Posterior cingulate gyrus (tissue), 11 donors: ENCODE measurements around the gene SUPT4H1.
"Not testable (repeated sequence)": the region's sequence is repeated elsewhere in the genome, so short reads cannot be mapped to it uniquely, and the experiment has no call there.

ENCODE experiments used
- DNase-seq, 10 donors: peaks; one replicate each; pipeline versions ENCODE4 v3.0.0 to v3.0.0-alpha.2; 2020 to 2021; ENCODE audit warnings: mixed read lengths in 3 of 10
- intact Hi-C: fragments of 100-400 bp; cut with DNase I; formaldehyde crosslinking; loops from one replicate; pipeline ENCODE4 v1.15.1; 2023

The SUPT4H1 gene

DNA sequence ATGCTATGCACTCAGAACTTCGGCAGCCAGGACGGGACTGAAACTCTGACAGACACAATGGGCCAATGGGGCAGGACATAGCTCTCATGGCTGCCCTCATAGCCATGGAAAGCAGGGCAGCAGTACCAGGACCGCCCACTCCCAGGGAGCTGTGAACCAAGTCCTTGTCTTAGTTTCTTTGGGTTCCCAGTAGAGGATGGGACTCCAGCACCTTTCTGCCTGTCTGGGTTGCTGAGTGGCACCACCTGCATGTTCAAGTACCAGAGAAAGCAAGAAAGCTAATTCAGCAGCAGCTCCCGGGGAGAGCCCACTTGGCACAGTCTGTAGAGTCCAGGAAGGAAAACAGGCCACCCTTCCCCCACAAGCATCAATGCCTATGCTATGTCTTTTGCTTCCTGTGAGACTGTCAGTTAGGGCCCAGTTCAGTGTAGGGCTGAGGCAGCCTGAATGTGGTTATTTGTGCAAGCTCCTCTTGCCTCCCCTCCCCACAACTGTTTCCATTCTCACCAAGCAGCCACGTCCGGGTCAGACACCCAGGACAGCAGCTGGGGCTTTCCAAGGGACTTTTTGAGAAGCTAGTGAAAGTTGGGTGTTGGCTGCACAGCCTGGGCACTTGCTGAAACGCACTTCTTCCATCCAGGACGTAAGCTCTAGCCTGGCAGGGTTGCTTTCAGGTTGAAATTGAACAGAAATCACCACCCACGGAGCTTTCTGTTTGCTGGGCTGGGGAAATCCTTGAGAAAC is 7.8 kb downstream of the SUPT4H1 start:
- intact Hi-C loops = no loop called here
- peak in 3 of 10 donors; percentile 43 to 68 (median 62) for DNase-seq

DNA sequence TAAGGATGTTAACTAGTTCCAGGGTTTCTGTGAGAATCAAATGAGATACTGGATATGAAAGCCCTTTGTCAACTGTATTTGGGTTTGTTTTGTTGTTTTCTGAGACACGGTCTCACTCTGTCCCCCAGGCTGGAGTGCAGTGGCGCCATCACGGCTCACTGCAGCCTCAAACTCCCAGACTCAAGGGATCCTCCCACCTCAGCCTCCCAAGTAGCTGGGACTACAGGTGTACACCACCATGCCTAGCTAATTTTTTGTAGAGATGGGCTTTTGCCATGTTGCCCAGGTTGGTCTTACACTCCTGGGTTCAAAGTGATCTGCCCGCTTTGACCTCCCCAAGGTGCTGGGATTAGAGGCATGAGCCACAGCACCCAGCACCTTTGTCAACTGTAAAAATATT is 8.9 kb downstream of the SUPT4H1 start:
- intact Hi-C loops = no loop called here

DNA sequence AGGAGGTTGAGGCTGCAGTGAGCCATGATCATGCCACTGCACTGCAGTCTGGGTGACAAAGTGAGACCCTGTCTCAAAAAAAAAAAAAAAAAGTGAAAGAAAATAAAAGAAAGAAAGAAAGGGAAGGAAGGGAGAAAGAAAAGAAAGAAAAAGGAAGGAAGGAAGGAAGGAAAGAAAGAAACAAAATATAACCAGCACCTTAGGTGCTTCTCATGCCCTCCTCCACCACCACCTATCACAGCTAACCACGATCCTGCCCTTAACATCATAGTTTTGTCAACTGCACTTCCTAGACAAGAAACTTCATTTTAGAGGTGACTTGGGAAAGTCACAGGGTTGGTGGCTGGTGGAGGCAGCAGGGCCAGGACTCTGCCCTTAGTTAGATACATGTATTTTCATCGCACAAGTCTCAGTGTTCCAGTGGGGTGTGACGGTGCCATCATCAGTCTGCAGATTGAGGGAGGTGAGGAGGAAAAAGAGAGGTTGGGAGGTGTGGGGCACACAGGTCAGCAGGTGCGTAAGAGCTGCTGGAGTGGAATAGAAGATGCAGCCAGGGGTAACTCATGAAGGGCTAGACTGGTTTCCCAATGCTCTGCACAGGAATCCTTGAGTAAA is 10.0 kb downstream of the SUPT4H1 start:
- intact Hi-C loops = no loop called here

More for the DNA sequence above, 8.9 kb downstream of the SUPT4H1 start:
- peak in 2 of 10 donors; percentile 5 to 18 for DNase-seq

DNA sequence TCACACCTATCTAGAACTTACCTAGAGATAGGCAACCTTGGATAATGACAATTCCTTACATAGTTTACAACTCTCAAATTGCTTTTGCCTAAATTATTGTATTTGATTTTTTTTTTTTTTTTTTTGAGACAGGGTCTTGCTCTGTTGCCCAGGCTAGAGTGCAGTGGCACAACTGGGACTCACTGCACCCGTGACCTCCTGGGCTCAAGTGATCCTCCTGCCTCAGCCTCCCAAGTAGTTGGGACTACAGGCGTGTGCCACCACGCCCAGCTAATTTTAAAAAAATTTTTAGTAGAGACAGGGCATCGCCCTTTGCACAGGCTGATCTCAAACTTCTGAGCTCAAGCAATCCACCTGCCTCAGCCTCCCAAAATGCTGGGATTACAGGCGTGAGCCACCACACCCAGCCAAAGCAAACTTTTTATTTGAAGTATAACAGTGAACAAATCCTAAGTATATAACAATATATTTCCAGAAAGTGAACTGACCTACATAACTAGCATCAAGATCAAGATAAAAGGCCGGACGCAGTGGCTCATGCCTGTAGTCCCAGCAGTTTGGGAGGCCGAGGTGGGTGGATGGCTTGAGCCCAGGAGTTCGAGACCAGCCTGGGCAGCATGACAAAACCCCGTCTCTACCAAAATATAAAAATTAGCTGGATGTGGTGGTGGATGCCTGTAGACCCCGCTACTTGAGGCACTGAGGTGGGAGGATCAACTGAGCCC is 10.7 kb downstream of the SUPT4H1 start:
- intact Hi-C loops = not testable (repeated sequence)
- DNase-seq = peak in 3 of 10 donors; percentile 9 to 46 (median 20)

More for the DNA sequence above, 10.0 kb downstream of the SUPT4H1 start:
- peak in 1 of 10 donors; percentile 16 for DNase-seq

DNA sequence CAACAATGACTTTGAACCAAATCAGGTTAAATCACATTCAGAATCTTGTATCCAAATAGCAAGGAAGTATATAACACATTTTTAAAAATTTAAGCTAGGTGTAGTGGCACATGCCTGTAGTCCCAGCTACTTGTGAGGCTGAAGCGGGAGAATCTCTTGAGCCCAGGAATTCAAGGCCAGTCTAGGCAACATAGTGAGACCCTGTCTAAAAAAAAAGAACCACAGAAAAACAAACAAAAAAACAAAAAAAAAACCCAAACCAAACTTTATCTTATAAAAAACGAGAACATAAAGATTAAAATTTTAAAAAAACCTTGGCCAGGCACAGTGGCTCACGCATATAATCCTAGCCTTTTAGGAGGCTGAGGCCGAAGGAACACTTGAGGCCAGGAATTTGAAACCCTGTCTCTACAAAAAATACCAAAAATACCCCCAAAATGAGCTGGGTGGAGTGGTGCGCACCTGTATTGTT is 11.6 kb downstream of the SUPT4H1 start:
- intact Hi-C loops = no loop called here
- DNase-seq = no peak

DNA sequence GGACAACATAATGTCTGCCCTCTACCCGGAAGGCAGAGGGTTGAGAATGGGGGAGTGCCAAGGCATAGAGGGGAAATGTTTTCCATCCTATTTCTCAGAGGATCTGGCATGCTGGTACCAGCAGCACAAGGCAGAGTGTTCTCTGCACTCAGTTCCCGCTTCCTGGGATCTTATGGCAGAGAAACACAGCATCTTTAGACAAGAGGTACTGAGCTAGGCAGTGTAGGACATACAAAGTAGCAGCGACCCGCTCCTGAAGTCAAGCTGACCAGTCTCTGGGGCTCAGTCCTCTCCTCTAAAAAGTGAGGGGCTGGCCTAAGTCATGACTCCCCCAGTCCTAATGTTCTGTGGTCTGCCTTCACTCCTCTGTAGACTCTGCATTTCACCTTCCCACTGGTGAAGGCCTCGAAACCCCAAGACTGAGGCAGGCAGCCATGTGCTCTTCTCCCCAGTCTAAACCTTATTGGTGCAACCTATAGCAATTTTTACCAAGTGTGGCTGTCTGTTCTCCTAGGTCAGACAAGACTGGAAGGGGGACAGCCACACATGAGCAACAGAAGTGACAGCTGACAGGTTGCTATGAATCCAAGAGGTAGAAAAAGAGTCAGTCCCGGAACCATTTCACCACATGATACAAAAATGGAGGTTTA is 12.1 kb downstream of the SUPT4H1 start:
- peak in 2 of 10 donors; percentile 6 to 30 for DNase-seq
- intact Hi-C loops = no loop called here

DNA sequence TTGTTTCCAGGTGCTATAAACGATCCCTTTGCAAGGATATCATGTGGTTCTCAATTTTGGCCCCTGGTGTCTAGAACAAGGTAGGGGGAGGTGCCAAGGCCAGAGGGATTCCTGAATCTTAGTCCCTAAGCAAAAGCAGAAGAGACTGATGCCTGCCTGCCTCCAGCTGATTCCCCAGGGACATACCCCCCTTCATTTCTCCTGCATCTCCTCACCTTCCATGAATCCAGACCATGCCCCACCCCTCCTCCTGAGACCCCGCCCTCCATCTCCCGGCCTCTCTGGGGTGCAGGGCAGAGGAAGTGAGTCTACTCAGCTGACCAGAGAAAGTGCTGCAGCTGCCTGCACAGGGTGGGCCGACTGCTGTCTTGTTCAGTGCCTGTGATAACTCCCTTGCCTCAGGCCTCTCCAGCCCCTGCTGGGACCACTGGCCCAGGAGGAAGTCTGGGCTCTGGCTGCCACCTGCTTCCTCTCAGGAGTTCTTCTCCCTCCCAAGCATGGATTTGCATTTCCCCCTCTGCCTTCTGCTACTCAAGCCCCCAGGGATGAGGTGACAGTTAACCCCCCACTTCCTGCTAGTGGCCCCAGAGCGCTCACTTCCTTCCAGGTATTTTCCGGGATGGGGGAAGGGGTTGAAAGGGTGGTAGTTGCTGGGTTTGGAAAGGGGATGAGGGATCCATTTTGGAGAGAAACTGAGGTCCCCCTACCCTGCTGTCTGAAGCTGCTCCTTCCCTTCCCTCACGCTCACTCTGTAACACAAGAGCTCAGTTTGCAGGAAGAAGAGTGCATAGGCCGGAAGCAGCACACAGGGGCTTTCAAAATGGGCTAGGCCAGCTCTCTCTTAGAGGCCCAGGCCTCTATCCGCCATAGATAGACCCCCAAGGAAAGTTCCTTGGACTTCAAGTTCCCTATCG is 12.9 kb downstream of the SUPT4H1 start:
- intact Hi-C loops = no loop called here
- DNase-seq = peak in 3 of 10 donors; percentile 29 to 85 (median 63)

DNA sequence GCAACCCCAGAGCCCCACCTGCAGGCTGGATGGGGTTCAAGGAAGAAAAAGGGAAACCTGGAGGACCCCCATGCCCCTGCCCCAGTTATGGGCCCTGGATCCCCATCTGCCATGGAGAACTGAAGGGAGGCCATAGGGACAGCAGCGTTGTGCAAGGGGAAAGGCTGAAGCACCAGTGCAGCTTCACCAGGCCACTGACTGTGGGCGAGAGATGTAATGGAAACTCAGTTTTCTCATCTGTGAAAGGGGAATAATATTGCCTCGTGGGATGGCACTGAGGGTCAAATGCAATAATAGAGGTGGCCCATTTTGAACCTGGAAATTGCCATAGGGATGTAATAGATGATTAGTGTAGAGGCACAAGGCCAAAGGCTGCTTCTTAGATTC is 13.6 kb downstream of the SUPT4H1 start:
- intact Hi-C loops = no loop called here

DNA sequence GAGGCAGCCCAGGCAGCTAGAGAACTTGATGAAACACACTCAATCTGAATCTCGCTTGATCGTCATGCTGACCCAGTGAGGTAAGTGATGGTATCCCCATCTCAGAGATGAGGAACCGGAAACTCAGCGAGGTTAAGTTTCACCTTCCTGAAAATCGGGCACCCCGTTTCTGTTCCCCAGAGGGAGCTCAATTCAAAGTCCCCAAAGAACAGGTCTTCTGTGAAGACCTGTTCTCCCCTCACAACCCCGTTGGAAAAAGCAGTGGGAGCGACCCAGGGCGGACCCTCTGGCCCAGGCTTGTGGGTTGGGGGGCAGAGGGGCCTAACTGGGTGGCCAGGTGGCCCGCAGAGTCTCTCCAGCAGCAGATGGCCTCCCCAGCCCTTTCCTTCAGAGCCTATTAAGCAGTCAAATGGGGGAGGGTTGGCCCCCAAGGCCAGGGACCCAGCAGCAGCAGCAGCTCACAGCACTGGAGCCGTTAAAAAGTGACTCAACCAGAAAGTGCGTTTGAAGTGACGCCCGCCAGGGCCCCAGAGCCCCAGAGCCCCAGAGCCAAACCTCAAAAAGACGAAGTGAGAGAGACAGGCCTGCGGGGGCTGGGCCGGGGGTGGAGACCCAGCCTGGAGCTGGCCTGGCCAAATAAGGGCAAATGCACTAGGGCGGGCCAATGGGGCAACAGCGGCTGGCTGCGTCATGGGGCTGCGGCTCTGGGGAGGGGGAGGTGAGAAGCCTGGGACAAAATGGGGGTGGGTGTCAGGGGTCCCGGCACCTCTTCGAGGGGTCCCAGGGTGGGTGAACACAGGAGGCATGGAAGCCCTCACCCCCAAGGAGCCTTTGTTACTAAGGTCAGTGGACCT is 14.2 kb downstream of the SUPT4H1 start:
- peak in 6 of 10 donors; percentile 26 to 91 (median 66) for DNase-seq
- intact Hi-C loops = no loop called here

More for the DNA sequence above, 13.6 kb downstream of the SUPT4H1 start:
- peak in 1 of 10 donors; percentile 26 for DNase-seq

DNA sequence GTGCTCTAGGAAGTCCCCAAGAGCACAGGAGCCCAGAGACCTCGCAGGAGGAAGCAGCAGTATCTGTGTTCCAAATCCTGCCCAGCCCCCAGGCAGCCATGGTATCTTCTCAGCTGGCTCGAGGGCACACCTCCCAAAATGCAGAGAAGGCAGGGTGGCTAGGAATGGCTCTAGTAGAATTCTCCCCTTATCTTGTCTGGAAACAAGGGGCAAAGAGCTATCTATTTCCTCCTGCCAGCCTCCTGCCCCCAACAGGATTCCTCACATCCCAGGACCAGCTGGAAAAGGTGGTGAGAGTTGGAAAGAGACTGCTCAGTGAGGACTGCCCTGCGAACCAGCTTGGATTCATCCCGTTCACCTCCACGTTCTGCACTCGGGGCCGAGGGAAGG is 14.8 kb downstream of the SUPT4H1 start:
- intact Hi-C loops = no loop called here
- DNase-seq = peak in 3 of 10 donors; percentile 23 to 62 (median 27)

DNA sequence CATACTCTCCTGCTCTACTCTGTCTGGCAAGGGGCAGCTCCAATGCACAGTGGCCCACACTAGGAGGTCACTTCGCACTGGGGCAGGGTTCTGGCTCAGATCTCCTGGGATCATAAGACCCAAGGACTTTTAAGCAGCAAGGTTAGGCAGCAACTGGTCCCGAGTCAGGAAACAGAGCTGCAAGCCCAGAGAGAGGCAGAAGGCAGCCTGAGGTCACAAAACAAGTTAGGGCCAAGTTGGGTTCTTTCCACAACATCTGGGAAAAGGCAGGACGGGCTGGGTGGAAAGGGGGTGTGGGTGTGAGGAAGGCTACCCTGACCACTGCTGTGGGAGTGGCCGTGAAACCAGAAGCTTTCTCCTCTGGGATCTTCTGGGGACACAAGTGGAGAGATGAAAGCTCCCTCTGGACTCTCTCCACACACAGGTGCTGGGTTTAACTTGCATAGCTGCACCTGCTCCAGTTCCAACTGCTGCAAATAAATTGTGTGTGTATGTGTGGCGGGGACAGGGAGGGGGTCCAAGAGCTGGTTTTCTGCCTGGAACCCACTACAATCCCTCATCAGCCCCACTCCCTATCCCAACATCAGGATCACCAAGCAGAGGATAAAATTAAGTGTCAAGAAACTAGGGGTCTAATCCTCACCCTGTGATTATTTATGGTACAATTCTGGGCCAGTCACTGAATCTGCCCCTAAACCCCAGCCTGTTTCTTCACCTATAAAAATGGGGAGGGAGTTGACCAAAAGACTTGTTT is 15.4 kb downstream of the SUPT4H1 start:
- intact Hi-C loops = no loop called here
- peak in 2 of 10 donors; percentile 27 to 47 for DNase-seq

DNA sequence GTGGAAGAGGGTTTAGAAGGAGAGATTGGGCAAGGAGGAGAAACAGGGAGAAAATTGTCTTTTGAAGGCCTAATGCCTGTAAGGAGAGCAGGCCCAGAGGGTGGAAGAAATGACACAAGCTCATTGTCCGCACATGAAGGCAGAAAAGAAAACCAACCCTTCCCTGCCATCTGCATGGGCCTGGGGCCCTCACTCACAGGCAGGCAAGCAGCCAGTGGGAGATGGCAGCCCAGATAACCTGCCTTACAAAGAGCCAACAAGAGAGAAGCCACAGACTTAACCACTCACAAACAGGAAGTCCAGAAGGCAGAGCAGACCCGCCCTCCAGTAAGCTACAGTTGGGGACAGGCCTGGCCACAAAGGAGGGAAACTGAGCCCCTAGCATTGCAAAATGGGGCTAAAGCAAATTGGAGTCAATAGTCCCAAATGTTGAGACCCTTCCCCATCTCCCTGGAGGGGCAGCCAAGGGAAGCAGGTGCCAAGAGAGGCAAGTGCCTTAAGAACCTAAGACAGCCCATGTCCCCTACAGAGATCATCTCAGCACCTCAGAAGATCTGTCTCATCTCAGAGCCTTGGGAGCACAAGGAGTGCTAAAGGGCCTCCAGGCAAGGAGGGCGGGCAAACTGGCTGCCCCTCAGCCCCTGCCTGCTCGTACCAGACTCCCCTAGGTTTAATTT is 16.1 kb downstream of the SUPT4H1 start:
- intact Hi-C loops = no loop called here
- peak in 2 of 10 donors; percentile 35 to 49 for DNase-seq

DNA sequence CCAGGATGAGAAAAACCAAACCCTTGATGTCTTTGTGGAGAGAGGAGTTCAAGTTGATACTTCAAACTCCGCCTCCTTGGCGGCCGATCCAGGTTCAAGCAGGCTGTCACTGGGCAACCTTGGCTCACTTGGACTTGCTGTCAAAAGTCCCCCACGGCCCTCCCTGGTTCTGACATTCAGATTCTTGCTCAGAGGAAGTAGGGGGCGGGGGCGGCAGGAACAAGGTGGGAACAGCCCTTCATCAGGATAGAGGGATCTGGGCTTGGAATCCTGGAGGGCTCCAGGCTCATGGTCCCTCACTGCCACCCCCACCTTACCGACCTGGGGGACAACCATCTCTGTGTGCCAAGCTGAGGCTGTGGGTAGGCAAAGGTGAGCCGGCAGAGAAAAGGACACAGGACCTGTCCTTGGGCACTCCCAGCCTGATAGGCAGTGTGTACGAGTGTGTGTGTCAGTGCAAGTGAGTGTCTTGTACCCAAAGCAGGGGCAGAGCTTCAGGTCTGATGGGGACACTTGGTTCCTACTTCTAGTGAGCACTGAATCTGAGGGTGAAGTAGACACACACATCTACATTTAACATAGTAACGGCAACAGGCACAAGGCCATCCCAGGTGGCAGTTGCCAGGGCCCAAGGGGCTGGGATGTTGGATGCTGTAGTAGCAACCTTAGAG is 16.8 kb downstream of the SUPT4H1 start:
- DNase-seq = peak in 2 of 10 donors; percentile 38 to 43
- intact Hi-C loops = no loop called here

DNA sequence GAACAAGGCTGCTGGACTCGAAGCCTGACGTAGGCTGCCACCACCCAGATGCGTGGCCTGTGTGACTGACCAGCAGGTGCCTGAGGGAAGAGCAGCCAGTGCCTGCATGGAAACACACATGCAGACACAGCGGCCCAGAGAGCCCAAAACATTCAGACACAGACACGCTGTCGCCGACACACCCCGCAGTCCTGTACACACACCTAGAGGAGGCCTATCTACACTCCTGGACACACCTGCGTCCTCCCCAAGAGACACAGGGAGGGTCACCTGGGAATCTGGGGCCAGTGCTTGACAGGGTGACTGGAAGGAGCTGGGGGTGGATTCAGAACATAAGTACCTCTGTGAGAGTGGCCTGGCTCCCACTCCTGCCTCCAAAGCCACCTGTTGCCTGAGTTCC is 17.3 kb downstream of the SUPT4H1 start:
- DNase-seq = peak in 2 of 10 donors; percentile 51 to 77
- intact Hi-C loops = no loop called here

DNA sequence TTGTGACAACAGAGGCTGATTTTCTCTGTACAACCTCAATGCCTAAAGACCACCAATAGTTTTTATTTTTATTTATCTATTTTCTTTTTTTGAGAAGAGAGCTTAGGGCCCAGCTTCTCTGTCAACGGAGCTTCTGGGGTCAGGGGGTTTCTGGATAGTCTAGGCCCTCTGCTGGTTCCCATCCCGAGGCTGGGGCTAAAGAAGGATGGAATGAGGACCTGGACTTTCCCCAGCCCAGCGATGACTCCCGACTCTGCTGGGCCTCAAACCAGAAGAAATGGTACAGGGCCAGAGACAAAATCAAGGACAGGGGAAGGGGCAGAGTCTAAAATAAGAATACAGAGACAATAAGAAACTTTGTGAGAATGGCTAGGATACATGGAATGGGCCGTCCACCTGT is 17.7 kb downstream of the SUPT4H1 start:
- intact Hi-C loops = no loop called here
- no peak for DNase-seq

DNA sequence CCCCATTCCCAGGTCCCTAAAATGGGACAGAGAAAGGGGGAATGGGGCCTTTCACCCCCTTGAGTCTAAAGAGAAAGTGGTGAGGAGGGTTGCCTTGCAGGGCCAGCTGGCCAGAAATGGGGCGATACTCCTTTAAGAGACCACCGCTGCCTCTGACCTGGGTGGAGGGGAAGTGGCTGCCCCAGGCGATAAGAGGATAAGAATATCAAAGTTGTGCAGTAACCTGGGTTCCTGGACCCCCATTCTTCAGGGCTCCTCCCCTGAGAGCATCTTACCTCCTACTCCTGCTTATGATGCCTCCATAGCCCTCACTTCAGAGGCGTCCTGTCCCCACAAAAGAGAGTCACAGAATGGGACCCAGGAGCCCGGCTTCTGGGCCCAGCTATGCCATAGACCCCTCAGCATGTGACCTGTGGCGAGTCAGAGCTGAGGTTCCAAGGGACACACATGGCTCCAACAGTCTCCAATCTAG is 18.2 kb downstream of the SUPT4H1 start:
- intact Hi-C loops = no loop called here
- DNase-seq = peak in 2 of 10 donors; percentile 31 to 39
